SHP77 (cell line): Measurements from ENCODE around the gene SIPA1L3.
"Not testable (repeated sequence)": the region's sequence is repeated elsewhere in the genome, so short reads cannot be mapped to it uniquely, and the experiment has no call there.

ENCODE experiments used
- DNase-seq, 2 experiments: peaks; one replicate each; lab custom pipeline; 2025; lab: John Stamatoyannopoulos, UW

Gene SIPA1L3

GRCh38 chr19:37909661-37910199, 2.7 kb downstream of the SIPA1L3 start:
- DNase-seq, result no peak

DNA sequence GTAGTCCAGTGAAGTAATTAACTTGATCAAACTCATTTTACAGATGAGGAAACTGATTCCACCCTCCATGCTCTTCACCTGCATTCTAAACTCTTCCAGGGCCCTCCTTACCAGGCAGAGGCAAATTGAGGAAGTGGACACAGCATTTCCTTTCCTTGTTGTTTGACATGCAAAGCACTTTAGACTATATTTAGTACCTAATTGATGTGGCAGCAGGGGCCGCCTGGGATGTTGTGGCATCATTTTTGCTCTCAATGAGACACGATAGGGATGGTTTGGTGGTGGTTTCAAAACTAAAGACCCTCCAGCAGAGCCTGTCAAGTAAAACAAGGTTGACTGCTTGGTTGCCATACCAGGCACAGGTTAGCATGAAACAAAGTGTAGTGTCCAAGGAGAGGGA, 7.9 kb downstream of the SIPA1L3 start:
- no peak for DNase-seq

- DNase-seq, result no peak
Measured at GRCh38 chr19:37920591-37921450, 13.8 kb downstream of the SIPA1L3 start.

- not testable (repeated sequence) for DNase-seq
Measured at GRCh38 chr19:37924573-37924972, 17.6 kb downstream of the SIPA1L3 start.

DNA sequence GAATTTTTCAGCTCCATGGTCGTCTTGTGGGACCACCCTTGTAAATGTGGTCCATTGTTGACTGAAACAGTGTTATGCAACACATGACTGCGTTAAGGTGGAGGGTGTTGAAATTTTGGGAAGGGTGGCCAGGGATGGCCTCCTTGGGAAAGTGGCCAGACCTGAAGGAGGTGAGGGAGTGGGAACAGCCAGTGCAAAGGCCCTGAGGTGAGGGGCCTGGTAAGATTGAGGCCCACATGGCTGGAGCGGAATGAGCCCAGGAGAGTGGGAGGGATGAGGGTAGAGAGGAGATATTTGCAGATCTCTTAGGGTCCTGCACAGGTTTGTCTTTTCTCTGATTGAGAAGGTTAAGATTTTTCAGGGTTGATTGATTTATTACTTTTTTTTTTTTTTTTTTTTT, 18.2 kb downstream of the SIPA1L3 start:
- DNase-seq, result no peak

DNA sequence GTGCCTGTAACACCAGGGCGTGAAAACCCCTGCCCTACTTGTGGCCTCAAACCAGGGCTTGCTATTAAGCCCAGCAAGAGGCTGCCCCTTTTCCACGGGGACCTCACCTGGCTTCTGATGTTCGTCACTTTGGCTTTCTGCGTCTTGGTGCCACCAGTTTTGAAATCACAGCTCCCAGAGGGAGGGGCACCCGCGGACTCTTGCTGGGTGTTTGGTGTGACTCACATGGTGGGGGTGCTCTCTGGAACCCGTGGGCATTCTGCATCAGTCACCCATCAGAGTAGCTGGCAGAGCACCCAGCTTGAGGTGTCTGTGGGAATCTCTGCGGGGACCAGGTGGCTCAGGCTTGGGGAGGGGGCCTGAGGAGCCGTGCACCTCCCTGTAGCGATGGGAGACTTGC, 19.2 kb downstream of the SIPA1L3 start:
- DNase-seq, result no peak

GRCh38 chr19:37926711-37927110, 19.7 kb downstream of the SIPA1L3 start:
- DNase-seq, result no peak

DNA sequence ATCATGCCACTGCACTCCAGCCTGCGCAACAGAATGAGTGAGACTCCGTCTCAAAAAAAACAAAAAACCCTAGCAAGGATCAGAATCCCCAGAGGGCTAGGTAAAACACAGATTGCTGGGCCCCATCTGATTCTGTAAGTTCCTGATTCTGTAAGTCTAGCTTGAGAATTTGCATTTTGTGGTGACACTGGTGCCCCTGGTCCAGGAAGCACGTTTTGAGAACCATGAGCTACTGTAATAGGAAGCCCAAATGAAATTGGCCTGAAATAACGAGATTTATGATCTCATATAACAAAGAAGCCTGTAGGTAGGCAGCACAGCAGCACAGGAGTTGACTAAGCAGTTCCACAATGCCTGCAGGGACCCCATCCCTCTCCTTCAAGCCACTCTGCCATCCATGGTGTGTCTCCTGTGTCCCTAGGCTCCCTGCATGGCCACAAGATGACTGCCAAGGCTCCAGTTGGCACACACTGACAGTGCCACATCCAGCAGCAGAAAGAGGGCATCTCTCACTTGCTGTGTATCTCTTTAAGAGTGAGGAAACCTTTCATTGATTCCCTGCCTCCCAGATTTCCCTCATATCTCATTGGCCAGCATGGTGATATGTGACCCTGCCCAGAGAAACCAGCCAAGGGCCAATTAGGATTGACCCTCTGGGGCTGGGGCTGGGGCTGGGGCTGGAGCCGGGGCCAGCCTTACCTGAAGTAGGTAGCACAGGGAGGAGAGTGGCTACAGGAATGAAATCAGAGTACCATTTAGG, 21.7 kb downstream of the SIPA1L3 start:
- no peak for DNase-seq

DNA sequence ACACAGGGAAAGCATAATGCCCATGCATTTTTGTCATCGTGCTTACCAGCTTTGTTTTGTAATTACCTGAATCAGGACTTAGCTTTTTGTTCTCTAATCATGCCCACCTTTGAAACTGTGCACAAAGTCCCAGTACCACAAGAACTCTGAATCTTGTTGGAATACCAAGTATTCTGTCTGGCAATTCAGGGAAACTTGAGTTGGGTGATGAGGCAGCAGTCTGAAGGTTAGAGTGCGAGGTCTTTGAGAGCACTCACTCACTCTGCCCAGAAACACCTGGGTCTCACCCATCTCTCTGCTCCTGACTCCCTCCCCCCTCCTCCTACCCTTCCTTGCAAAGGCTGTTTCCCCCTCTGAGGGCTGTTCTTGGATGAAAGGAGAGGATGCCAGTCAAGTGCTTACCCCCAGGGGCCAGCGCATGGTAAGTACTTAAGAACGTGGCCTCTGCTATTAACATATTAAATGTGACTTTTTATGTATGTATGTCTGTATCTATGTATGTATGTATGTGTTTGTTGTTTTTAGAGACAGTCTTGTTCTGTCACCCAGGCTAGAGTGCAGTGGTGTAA, 22.4 kb downstream of the SIPA1L3 start:
- DNase-seq, result no peak

GRCh38 chr19:37930416-37930815, 23.4 kb downstream of the SIPA1L3 start:
- DNase-seq, result no peak

DNA sequence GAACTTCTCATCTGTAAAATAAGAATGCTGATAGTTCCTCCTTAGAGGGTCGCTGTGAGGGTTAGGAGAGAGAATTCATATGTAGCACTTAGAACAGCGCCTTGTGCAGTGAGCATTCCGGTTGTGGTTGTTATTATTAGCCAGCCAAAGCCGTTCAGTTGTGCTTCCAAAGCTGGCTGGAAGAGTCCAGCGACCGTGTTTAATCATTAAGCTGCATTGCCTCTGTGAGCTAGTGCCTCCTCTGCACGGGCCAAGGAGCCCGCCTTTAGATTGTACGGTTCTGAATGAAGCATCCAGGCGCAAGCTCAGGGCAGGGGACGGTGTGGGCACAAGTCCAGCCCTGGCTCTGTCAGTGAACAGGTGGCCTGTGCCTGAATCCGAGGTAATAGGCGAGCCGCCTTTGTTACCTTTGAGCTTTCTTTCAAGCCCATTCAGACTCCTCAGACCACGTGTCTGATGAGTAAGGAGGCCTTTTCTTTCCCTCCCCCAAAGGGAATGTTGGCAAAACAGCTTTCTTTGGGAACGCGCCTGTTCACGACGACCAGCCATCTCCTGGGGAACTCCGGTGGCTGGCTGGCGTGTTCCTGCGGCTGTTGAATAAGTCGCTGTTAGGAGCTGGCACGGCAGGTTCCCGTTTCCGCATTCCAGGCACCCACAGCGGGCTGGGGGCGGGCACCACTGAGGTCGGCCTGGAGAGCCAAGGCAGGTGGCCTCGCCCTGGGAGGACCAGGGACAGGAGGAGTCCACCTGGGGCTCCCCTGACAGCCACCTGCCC, 25.1 kb downstream of the SIPA1L3 start:
- DNase-seq, result peak; percentile 48 to 54

DNA sequence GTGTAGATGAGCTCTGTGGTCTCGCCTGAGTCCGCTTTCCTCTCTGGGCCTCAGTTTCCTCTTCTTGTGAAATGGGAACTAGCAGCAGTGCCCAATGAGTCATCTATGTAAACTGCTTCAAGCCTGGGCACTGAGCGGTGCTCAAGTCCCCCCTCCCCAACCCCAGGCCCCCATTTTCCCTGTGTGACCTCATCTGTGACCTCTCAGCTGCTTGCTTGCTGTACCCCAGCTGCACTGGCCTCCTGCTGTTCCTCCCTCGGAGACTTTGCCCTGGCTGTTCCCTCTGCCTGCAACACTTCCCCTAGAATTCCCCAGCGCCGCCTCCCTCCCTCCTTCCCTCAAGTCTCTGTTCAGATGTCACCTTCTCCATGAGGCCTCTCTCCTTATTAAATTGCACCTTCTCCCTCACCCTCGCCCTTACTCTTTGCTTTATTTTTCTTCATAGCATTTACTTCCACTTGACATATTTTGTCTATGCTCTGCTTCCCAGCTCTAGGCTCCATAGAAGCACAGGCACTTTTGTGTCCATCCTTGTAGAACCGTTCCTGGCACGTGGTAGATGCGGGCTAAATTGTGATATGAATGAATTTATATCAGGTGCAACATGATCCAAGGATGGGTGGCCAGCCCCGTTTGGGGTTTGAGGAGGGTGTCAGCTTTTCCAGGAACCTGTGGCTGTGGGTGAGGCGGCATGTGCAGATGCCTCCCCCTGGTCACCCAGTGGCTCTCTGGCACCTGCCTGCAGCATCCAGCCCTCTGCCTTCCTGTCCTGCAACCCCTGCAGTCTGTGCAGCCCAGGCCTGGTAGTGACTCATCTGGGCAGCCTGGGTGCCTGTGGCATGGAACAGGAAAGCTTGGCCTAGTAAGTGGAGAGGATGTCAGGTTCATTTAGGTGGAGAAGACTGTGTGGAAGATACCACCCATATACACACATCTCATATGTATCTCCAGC, 26.3 kb downstream of the SIPA1L3 start:
- peak; percentile 63 to 66 for DNase-seq

GRCh38 chr19:37933937-37934358, 26.9 kb downstream of the SIPA1L3 start:
- peak in 1 of 2 experiments; percentile 34 for DNase-seq

- DNase-seq, result no peak
Measured at GRCh38 chr19:37935341-37935740, 28.3 kb downstream of the SIPA1L3 start.

GRCh38 chr19:37936166-37936565, 29.2 kb downstream of the SIPA1L3 start:
- DNase-seq, result peak; percentile 24 to 36

GRCh38 chr19:37936886-37937285, 29.9 kb downstream of the SIPA1L3 start:
- DNase-seq, result no peak

GRCh38 chr19:37938353-37938752, 31.3 kb downstream of the SIPA1L3 start:
- DNase-seq, result no peak

DNA sequence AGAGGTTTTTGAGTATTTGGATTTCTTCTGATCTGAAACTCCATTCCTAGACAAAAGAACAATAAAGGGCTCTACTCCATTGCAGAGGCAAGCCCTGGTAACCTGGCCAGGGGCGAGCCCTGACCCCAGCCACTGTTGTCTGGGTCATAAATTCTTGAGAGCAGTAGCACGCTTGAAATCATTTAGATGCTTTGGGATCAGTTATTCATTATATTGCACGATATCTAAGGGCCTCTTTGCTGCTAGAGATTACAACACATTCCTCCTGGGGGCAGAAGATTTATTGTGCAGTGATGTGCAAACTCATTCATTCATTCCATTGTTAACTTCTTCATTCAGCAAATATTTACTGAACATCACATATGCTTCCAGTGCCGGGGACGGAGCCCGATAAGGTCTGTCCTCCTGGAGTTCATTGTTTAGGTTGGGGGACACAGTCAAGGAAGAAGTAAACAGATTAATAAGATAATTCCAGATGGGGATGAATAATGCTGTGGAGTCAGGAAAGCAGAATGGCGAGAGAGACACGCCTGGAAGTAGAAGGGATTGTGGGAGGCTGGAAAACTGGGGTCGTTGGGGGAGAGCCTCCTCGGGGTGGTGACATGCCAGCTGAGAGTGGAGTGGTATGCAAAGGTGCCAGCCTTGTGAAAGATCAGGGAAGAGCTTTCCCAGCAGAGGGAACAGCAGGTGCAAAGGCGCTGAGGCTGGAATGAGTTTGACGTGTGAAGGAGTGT, 34.9 kb downstream of the SIPA1L3 start:
- DNase-seq, result peak; percentile 46

- no peak for DNase-seq
Measured at GRCh38 chr19:37942516-37942902, 35.5 kb downstream of the SIPA1L3 start.

DNA sequence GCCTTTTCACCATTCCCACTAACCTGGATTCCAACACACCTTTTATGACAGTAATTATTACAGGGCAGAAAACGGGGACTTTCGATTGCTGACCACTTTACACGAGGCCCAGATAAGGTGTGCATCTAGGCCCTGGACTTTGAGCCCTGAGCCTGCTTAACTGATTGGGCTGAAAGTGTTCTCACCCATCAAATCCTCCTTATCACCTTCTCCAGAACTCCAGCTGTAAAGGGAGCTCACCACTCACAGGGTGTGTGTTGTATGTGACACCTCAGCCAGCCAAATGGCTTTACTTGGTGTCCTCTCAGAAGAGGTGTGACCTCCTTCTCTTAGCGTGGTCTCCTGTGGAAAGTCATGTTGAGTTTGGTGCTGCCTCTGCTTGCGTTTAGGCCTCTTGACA, 36.5 kb downstream of the SIPA1L3 start:
- no peak for DNase-seq
